GM19240 (cell line): ENCODE measurements around the gene TBC1D2B.
"Not testable (repeated sequence)": the region's sequence is repeated elsewhere in the genome, so short reads cannot be mapped to it uniquely, and the experiment has no call there.

Experiments
- DNase-seq: peaks from one replicate; pipeline ENCODE4 v3.0.0; 2011; ENCODE audit warnings: low spot score; ENCODE audit not compliant: insufficient read length

The TBC1D2B gene

DNA sequence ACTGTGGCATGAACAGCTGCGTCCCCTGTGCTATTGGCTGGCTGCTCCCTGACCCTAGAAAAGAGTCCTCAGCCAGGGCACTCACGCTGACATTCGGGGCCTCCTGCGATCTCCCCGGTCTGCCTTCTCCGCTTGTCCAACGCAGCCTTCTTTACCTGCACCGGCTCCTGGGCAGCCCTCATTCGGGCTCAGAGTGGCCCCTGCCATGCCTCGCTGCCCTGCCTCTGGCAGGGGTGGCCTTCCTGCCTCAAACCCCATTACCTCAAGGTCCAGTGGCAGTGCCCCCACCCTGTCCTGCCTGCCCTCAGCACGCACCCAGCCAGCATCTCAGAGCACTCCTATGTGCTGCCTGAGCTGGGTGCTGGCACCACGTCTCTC, 86.5 kb downstream of the TBC1D2B start:
- DNase-seq = no peak

- DNase-seq = no peak
Measured at GRCh38 chr15:77989296-77990143, 88.0 kb downstream of the TBC1D2B start.

DNA sequence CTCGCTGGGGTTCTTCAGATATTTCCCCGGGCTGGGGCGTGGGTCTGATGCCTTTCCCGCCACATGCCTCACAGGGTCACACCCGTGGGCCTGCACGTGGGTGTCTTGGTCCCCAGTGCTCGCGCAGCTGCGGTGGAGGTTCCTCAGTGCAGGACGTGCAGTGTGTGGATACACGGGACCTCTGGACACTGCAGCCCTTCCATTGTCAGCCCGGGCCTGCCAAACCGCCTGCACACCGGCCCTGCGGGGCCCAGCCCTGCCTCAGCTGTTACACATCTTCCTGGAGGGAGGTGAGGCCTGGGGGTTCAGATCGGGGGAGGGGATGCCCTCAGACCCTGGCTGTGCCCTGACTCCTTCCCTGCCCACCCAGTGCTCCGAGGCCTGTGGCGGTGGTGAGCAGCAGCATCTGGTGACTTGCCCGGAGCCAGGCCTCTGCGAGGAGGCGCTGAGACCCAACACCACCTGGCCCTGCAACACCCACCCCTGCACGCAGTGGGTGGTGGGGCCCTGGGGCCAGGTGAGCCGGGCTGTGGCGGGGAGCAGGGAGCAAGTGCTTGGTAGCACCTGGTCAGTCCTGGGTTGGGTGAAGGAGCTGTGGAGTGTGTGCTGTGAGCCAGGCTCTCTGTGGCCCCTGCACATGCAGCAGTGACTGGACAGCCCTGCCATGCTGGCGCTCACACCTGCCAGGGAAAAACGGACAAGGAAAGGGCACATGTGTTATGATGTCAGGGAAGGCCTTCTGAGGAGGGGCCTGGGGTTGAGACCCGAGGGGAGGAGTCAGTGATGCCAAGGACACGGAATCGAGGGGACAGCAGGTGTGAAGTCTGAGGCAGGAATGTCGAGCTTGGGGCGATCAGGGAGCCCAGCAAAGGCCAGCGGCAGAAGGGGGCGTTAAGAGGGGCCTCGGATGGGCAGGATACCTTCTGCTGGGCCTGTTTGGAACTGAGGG, 88.9 kb downstream of the TBC1D2B start:
- no peak for DNase-seq

DNA sequence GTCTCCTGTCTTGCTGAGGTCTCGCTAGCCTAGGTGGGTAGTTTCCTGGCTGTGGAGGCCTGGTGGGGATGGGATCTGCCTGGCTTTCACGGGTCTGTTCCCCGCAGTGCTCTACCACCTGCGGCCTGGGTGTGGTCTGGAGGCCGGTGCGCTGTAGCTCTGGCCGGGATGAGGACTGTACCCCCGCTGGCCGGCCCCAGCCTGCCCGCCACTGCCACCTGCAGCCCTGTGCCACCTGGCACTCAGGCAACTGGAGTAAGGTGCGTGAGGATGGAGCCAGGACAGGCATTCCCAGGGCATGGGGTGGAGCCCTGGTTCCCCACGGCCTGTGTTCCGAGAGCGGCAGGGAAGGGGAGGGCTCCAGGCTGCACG, 89.8 kb downstream of the TBC1D2B start:
- DNase-seq = not testable (repeated sequence)

- DNase-seq = no peak
Measured at GRCh38 chr15:77986891-77987764, 90.4 kb downstream of the TBC1D2B start.

DNA sequence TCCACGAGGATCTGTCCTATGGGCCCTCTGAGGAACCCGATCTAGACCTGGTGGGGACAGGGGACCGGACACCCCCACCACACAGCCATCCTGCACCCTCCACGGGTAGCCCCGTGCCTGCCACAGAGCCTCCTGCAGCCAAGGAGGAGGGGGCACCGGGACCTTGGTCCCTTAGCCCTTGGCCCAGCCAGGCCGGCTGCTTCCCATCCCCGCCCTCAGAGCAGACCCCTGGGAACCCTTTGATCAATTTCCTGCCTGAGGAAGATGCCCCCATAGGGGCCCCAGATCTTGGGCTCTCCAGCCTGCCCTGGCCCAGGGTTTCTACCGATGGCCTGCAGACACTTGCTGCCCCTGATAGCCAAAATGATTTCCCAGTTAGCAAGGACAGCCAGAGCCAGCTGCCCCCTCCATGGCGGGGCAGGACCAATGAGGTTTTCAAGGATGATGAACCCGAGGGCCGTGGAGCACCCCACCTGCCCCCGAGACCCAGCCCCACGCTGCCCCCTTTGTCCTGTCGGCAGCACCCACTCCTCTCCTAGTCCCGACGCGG, 91.5 kb downstream of the TBC1D2B start:
- DNase-seq = no peak

DNA sequence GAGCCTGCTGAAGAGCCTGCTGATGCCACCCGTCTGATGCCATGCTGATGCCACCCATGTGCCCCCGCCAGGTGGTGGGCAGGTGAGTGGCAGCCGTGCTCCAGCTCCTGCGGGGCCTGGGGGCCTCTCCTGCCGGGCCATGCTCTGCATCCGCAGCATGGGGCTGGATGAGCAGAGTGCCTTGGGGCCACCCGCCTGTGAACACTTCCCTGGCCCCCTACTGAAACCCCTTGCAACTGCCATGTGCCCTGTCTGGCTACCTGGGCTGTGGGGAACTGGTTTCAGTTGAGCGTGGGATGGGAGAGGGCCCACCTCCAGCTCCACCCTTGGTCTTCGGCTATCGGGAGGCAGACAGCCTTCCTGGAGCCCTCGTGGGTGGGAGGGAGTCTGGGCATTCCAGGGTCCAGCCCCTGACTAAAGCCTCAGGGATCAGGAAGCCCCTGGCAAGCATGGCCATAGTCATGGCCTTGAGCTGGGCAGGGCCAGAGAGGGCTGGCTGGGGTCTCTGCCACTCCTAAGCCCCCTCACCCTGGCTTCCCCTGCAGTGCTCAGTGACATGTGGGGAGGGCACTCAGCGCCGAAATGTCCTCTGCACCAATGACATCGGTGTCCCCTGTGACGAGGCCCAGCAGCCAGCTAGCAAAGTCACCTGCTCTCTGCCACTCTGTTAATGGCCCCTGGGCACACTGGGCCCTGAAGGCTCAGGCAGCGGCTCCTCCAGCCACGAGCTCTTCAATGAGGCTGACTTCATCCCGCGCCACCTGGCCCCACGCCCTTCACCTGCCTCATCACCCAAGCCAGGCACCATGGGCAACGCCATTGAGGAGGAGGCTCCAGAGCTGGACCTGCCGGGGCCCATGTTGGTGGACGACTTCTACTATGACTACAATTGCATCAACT, 92.2 kb downstream of the TBC1D2B start:
- DNase-seq = no peak

- DNase-seq = no peak
Measured at GRCh38 chr15:77984446-77984861, 93.1 kb downstream of the TBC1D2B start.

DNA sequence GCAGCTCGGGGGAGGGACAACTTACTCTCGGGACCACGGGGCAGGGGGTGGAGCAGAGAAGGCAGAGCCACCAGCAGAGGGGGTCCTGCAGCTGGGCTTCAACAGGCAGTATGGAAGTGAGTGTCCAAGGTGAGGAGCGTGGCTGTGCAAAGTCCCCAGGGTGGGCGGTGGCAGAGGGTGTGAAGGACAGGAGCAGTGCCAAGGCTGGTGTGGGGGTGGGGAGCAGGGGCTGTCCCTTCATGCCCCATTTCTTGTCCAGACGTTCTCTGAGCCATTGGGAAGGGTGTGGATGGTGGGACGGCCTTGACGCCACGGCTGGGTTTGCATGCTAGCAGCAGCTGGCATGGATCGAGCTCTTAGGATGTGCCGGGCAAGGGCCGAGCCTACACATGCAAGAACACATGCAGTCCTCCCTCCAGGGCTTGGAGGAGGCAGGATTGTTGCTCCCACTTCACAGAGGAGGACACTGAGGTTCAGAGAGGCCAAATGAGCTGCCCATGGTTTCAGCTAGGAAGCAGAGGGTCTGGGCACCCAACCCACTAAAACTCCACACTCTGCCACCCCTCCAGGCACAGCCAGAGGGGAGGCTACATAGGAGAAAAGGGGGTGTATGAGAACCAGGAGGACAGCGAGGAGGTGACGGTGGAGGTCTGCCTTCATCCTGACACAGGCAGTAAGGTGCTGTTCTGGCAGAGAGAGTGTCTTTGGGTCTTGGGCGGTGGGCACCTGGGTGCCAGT, 93.6 kb downstream of the TBC1D2B start:
- no peak for DNase-seq

DNA sequence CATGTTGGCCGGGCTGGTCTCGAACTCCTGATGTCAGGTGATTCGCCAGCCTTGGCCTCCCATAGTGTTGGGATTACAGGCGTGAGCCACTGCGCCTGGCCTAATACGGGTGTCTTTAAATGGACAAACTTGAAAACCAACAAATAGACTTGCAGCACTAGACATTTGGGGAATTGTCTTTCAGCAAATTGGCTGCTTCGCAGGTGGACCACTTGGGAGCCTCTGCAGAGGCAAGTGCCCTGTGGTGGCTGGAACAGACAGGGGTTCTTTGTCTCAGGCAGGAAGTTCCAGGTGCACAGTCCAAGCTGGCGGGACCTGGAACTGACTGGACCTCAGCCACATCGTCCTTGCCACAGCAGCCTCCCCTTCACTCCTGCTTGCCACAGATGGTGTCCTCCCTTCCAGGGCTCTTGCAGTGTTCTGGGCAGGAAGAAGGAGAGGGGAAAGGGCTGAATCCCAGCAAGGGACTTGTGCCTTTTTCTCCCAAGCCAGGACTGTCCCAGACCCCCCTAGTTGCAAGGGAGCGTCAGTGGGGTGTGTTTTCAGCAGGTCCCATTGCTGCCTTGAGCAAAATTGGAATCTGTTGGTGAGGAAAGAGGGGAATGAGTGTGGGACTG, 94.3 kb downstream of the TBC1D2B start:
- no peak for DNase-seq

GRCh38 chr15:77982127-77982490, 95.4 kb downstream of the TBC1D2B start:
- no peak for DNase-seq

DNA sequence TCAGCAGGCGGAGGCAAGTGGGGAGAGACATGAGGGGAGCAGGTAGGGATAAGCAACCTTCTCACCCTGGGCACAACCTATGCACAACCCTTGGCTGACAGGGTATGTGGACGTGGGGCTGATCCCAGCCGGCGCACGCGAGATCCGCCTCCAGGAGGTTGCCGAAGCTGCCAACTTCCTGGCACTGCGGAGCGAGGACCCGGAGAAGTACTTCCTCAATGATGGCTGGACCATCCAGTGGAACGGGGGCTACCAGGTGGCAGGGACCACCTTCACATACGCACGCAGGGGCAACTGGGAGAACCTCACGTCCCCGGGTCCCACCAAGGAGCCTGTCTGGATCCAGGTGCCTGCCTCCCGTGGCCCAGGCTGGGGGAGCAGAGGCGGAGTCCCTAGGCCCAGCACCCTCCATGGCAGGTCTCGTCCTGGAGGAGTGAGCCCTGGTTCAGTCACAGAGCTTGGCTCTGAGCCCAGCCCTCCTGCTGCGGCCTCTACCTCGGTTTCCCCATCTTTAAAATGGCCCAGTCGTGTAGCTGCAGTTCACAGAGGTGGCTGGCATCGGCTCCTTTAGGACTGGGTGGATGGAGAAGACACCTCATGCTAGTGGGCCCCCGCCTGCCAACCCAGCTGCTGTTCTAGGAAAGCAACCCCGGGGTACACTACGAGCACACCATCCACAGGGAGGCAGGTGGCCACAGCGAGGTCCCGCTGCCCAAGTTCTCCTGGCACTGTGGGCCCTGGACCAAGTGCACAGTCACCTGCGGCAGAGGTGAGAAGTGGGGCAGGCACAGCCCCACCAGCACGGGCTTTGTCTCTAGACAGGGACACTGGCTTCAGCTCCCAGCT, 96.0 kb downstream of the TBC1D2B start:
- DNase-seq = no peak

GRCh38 chr15:77980674-77981073, 96.8 kb downstream of the TBC1D2B start:
- DNase-seq = not testable (repeated sequence)

- DNase-seq = no peak
Measured at GRCh38 chr15:77980098-77980497, 97.4 kb downstream of the TBC1D2B start.

GRCh38 chr15:77979157-77979556, 98.4 kb downstream of the TBC1D2B start:
- DNase-seq = not testable (repeated sequence)

DNA sequence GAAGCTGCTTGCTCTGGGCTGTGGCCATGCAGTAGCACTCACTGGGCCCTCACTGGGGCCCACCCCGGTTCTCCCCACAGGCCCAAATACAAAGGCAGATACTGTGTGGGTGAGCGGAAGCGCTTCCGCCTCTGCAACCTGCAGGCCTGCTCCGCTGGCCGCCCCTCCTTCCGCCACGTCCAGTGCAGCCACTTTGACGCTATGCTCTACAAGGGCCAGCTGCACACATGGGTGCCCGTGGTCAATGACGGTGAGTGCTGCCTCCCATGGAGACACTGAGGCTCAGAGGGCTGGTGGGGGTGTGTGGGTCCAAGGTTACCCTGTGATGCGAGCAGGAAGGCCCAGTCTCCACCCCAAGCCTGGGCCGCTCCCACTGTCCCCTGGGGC, 98.8 kb downstream of the TBC1D2B start:
- not testable (repeated sequence) for DNase-seq

DNA sequence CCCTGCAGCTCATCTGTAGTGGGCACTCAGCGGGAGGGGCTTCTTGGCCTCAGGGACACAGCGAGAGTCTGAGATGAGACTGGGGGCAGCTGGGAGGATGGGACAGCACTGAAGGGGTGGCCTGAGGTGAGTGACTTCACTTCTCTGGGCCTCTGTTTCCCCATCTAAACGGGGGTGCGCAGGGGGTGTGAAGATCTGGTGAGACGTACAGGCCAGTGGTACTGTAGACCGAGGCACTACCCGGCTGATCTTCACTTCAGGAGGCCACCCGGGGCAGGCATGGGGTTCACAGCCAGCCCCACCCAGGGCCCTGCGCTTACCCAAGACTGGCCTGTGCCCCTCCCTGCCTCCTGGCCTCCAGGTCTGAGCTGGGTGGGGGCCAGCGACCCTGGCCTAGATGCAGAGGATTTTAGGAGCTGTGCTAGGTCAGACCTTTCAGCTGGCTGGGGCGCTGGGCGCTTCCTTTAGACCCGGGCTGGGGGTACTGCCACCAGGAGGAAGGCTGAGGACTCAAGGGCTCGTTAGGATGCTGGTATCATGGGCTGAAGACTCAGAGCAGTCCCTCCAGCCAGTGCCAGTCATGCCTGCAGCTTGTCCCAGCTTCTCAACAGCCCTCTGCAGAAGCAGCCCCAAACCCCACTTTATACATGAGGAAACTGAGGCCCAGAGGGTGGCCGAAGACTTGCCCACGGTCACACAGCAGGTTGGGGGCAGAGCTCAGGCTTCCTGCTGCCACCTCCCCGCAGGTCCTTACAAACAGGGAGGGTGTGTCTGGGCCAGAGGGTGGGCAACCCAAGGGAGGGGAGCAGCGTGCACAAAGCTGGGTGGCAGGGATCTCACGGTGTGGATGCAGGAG, 99.4 kb downstream of the TBC1D2B start:
- DNase-seq = not testable (repeated sequence)
